ENCODE data around the gene FOXN4. TPM values are rescaled to one million over a fixed set of nuclear protein-coding genes. Genes with fewer than 3 reads are reported as not detected.

The FOXN4 gene
- total RNA-seq, 1 donor from 2014 or later = not detected

- no peak for DNase-seq (ENCODE audit: extremely low spot score in 2 of 2)
- H3K9me3 ChIP-seq = no peaks in the 10 kb centered on the region
- intact Hi-C loops (cut with DNase I) = no loop called here
- TF ChIP-seq POLR2A (IDR thresholded peaks at IDR 0.05) (no peak), POLR2AphosphoS5 (IDR thresholded peaks at IDR 0.05; ENCODE audit: insufficient read depth in 1 of 2, low read depth in 1 of 2) (no peak)
- TF ChIP-seq, protein P1, sequence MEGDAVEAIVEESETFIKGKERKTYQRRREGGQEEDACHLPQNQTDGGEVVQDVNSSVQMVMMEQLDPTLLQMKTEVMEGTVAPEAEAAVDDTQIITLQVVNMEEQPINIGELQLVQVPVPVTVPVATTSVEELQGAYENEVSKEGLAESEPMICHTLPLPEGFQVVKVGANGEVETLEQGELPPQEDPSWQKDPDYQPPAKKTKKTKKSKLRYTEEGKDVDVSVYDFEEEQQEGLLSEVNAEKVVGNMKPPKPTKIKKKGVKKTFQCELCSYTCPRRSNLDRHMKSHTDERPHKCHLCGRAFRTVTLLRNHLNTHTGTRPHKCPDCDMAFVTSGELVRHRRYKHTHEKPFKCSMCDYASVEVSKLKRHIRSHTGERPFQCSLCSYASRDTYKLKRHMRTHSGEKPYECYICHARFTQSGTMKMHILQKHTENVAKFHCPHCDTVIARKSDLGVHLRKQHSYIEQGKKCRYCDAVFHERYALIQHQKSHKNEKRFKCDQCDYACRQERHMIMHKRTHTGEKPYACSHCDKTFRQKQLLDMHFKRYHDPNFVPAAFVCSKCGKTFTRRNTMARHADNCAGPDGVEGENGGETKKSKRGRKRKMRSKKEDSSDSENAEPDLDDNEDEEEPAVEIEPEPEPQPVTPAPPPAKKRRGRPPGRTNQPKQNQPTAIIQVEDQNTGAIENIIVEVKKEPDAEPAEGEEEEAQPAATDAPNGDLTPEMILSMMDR (IDR thresholded peaks at IDR 0.05) = no peak
- H3K4me1 ChIP-seq = peaks cover 5% of the 10 kb centered on the region
- no peak overlapping the region for H3K27ac ChIP-seq
- no peaks in the 10 kb centered on the region for H3K27me3 ChIP-seq
- no peaks in the 10 kb centered on the region for H3K36me3 ChIP-seq
- H3K4me3 ChIP-seq = no peak overlapping the region
Measured at GRCh38 chr12:109289004-109289403, 20.1 kb downstream of the FOXN4 start.

DNA sequence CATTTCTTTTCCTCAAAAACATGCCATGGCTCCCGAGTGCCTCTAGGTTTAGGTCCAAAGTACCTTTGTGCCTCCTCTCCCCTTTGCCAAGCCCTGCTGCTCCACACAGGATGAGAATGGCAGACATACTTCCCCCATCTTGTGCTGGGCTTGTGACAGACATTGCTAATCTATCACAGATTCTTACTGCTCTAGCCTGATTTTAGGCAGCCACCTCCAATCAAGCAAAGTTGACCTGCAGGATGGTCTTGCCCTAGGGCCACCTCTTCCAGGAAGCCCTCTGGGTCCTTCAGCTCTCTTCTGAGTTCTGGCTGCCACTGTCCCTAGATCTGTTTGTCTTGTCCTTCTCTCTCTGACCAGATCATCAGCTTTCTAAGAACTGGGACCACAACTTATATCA lies 20.5 kb downstream of the FOXN4 start:
- TF ChIP-seq, protein P1 (IDR thresholded peaks at IDR 0.05) = no peak
- TF ChIP-seq POLR2AphosphoS5 (IDR thresholded peaks at IDR 0.05; ENCODE audit: insufficient read depth in 1 of 2, low read depth in 1 of 2) (no peak), POLR2A (IDR thresholded peaks at IDR 0.05) (no peak)
- Histone ChIP-seq H3K9me3 (no peaks in the 10 kb centered on the region), H3K27me3 (no peaks in the 10 kb centered on the region), H3K4me1 (peaks cover 5% of the 10 kb centered on the region), H3K36me3 (no peaks in the 10 kb centered on the region), H3K27ac (no peak overlapping the region), H3K4me3 (no peak overlapping the region)
- no peak for DNase-seq (ENCODE audit: extremely low spot score in 2 of 2)
- intact Hi-C loops (cut with DNase I) = no loop called here

DNA sequence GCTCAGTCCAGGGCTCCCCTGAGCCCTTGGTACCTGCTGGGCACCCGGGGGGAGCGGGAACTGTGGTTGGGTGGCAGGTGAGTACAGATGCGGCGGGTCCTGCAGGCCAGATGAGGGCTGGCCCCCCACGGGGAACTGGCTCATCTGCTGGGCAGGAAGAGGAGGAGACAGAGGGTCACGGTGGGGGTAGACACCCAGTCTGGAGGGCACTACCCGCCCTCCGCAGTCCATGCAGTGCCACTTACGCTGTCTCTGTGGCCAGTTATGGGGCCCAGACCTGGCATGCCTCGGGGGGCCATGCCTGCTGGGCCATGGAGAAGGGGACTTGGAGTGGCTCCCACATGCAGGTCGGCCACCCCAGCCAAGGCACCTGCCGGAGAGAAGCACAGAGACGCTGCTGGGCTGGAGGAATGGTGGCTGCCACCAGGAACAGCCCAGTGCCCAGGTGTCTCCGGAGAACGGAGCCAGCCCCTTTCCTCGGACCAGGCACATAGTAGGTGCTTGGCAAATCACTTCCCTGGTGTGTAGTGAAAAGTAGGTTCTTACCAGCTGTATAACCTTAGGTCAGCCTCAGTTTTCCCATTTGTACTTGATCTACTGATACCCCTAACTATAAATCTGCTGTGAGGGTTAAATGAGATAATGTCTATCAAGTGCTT lies 21.1 kb downstream of the FOXN4 start:
- DNase-seq (ENCODE audit: extremely low spot score in 2 of 2) = no peak
- intact Hi-C loops (cut with DNase I) = no loop called here
- no peaks in the 10 kb centered on the region for H3K27me3 ChIP-seq
- peaks cover 5% of the 10 kb centered on the region for H3K4me1 ChIP-seq
- no peak overlapping the region for H3K4me3 ChIP-seq
- TF ChIP-seq POLR2AphosphoS5 (IDR thresholded peaks at IDR 0.05; ENCODE audit: insufficient read depth in 1 of 2, low read depth in 1 of 2) = no peak
- TF ChIP-seq, protein P1 (IDR thresholded peaks at IDR 0.05) = no peak
- no peak for TF ChIP-seq POLR2A (IDR thresholded peaks at IDR 0.05)
- H3K9me3 ChIP-seq = no peaks in the 10 kb centered on the region
- no peak overlapping the region for H3K27ac ChIP-seq
- H3K36me3 ChIP-seq = no peaks in the 10 kb centered on the region

DNA sequence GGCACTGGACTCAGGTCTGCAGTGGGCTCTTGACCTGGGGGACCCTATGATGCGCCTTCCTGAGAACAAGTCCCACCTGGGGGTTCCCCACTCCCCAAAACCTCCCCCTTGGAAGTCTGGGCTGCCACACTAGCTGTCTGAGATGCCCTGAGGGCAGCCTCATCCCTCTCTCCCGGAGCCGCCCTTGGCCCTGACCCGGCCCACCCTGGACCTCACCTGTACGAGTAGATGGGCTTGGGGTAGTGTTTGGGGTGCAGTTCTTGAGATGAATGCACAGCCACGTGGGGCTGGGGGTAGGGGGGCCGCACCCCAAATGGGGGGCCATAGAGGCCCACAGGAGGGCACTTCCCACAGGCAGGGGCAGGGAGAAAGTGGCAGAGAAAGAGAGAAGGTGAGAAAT lies 21.9 kb downstream of the FOXN4 start:
- Histone ChIP-seq H3K4me1 (peaks cover 5% of the 10 kb centered on the region), H3K9me3 (no peaks in the 10 kb centered on the region), H3K36me3 (no peaks in the 10 kb centered on the region), H3K4me3 (no peak overlapping the region), H3K27me3 (no peaks in the 10 kb centered on the region), H3K27ac (no peak overlapping the region)
- intact Hi-C loops (cut with DNase I) = no loop called here
- DNase-seq (ENCODE audit: extremely low spot score in 2 of 2) = no peak
- TF ChIP-seq POLR2AphosphoS5 (IDR thresholded peaks at IDR 0.05; ENCODE audit: insufficient read depth in 1 of 2, low read depth in 1 of 2) = no peak

- intact Hi-C loops (cut with DNase I) = no loop called here
- DNase-seq (ENCODE audit: extremely low spot score in 2 of 2) = no peak
- Histone ChIP-seq H3K27ac (no peak overlapping the region), H3K4me3 (no peak overlapping the region), H3K36me3 (no peaks in the 10 kb centered on the region), H3K4me1 (peaks cover 5% of the 10 kb centered on the region), H3K27me3 (no peaks in the 10 kb centered on the region), H3K9me3 (no peaks in the 10 kb centered on the region)
- TF ChIP-seq POLR2A (IDR thresholded peaks at IDR 0.05) = no peak
- TF ChIP-seq, protein P1 (IDR thresholded peaks at IDR 0.05) = no peak
- no peak for TF ChIP-seq POLR2AphosphoS5 (IDR thresholded peaks at IDR 0.05; ENCODE audit: insufficient read depth in 1 of 2, low read depth in 1 of 2)
Measured at GRCh38 chr12:109286652-109287051, 22.4 kb downstream of the FOXN4 start.

Measured in vagina (tissue), 2 donors.